Gastroesophageal sphincter (tissue), 3 donors: ENCODE measurements around the gene CPVL.

ENCODE experiments used
- CTCF ChIP-seq, 4 experiments: fragments of 200-600 bp in 2 of 4; fragments of 450-650 bp in 2 of 4; sonication (generic) in 1 of 4; IDR thresholded peaks; one replicate each; pipeline ENCODE4 v1.5.1; 2017 to 2019; ENCODE audit warnings: antibody characterized with exemption in 4 of 4, mild to moderate bottlenecking in 2 of 4, moderate library complexity in 2 of 4
- POLR2AphosphoS5 ChIP-seq: sonication (generic); formaldehyde crosslinking; IDR thresholded peaks from one replicate; pipeline ENCODE4 v1.6.1; 2017; ENCODE audit warnings: antibody characterized with exemption

- TF ChIP-seq CTCF (IDR thresholded peaks at IDR 0.05) (no peak), POLR2AphosphoS5 (no peak)
These were observed 139.2 kb downstream of the CPVL start for GRCh38 chr7:29007127-29007526.
